T-helper 2 cell (primary cell): ENCODE data around the gene ZNF431.
A peak's percentile ranks its signal among the peaks of the same experiment; 100 is the strongest.
"Not testable (repeated sequence)": the region's sequence is repeated elsewhere in the genome, so short reads cannot be mapped to it uniquely, and the experiment has no call there.

ENCODE experiments used
- DNase-seq, 5 experiments: peaks; one replicate each; pipeline versions ENCODE4 v3.0.0 to v3.0.0-alpha.2; 2012 to 2022

The ZNF431 gene

GRCh38 chr19:21147540-21147939 lies 5.7 kb downstream of the ZNF431 start:
- no peak for DNase-seq

- no peak for DNase-seq
Observed at GRCh38 chr19:21148681-21149080, 6.8 kb downstream of the ZNF431 start.

- no peak for DNase-seq
Observed at GRCh38 chr19:21149877-21150276, 8.0 kb downstream of the ZNF431 start.

- no peak for DNase-seq
Observed at GRCh38 chr19:21151460-21151859, 9.6 kb downstream of the ZNF431 start.

- no peak for DNase-seq
Observed at GRCh38 chr19:21158523-21159135, 16.8 kb downstream of the ZNF431 start.

- no peak for DNase-seq
Observed at GRCh38 chr19:21164541-21164940, 22.7 kb downstream of the ZNF431 start.

- no peak for DNase-seq
Observed at GRCh38 chr19:21166436-21166835, 24.6 kb downstream of the ZNF431 start.

GRCh38 chr19:21197590-21198295 lies 55.9 kb downstream of the ZNF431 start:
- no peak for DNase-seq

- DNase-seq: peak in 1 of 5 experiments; percentile 28
Observed at GRCh38 chr19:21202865-21203494, 61.1 kb downstream of the ZNF431 start.

- no peak for DNase-seq
Observed at GRCh38 chr19:21210037-21210621, 68.3 kb downstream of the ZNF431 start.

- no peak for DNase-seq
Observed at GRCh38 chr19:21221693-21222092, 79.9 kb downstream of the ZNF431 start.

- not testable (repeated sequence) for DNase-seq
Observed at GRCh38 chr19:21229938-21230337, 88.1 kb downstream of the ZNF431 start.

- DNase-seq: no peak
Observed at GRCh38 chr19:21233691-21234090, 91.9 kb downstream of the ZNF431 start.

- DNase-seq: not testable (repeated sequence)
Observed at GRCh38 chr19:21236751-21237150, 94.9 kb downstream of the ZNF431 start.

- no peak for DNase-seq
Observed at GRCh38 chr19:21238670-21239069, 96.8 kb downstream of the ZNF431 start.
